H1 (cell line): Measurements from ENCODE around the gene OCLN. TPM values are rescaled to one million over a fixed set of nuclear protein-coding genes. Genes with fewer than 3 reads are reported as not detected.

Experiments
- CTCF ChIA-PET: fragments of 300-600 bp; sonication (Branson Sonifier 250); formaldehyde crosslinking; loops from one replicate; lab custom pipeline; 2021; ENCODE audit not compliant: partially characterized antibody; lab: Charles Lee
- POLR2A ChIA-PET: fragments of 300-600 bp; sonication (Branson Sonifier 250); formaldehyde crosslinking; loops from one replicate; lab custom pipeline; 2021; ENCODE audit warnings: inconsistent platforms; ENCODE audit not compliant: partially characterized antibody; lab: Charles Lee
- DNase-seq, 2 experiments: peaks; one replicate each; pipeline versions ENCODE4 v3.0.0 to v3.0.0-alpha.2; 2010 to 2022; ENCODE audit warnings: low spot score in 2 of 2, low read depth in 1 of 2, mixed read lengths in 1 of 2
- FAIRE-seq: peaks from 2 replicates; lab custom pipeline; 2011; peaks lifted over from hg19 to GRCh38; lab: Jason Lieb, UNC
- H2AFZ ChIP-seq: 2 replicates; pipeline ENCODE4 v1.8.1; 2012; ENCODE audit warnings: low read length, inconsistent platforms
- H2AK5ac ChIP-seq: 2 replicates; pipeline ENCODE4 v1.6.1; 2013; ENCODE audit warnings: low read depth, low read length
- H2BK120ac ChIP-seq: replicated peaks from 2 replicates; pipeline ENCODE3; 2013; ENCODE audit warnings: low read depth, low read length, inconsistent platforms
- H2BK12ac ChIP-seq: 2 replicates; pipeline ENCODE4 v1.6.1; 2013; ENCODE audit warnings: low read depth, low read length
- H2BK15ac ChIP-seq: 2 replicates; pipeline ENCODE4 v1.6.1; 2013; ENCODE audit warnings: low read length
- H2BK20ac ChIP-seq: 2 replicates; pipeline ENCODE4 v1.6.1; 2013; ENCODE audit warnings: low read length
- H2BK5ac ChIP-seq: 2 replicates; pipeline ENCODE4 v1.6.1; 2013; ENCODE audit warnings: low read depth, low read length
- H3K14ac ChIP-seq: 2 replicates; pipeline ENCODE4 v1.6.1; 2013; ENCODE audit warnings: inconsistent platforms; ENCODE audit not compliant: insufficient read length
- H3K18ac ChIP-seq: 2 replicates; pipeline ENCODE4 v1.6.1; 2013; ENCODE audit warnings: low read length; ENCODE audit errors: extremely low read depth
- H3K23ac ChIP-seq: 2 replicates; pipeline ENCODE4 v1.6.1; 2013; ENCODE audit warnings: inconsistent platforms; ENCODE audit not compliant: insufficient read length
- H3K23me2 ChIP-seq: 2 replicates; pipeline ENCODE4 v1.6.1; 2013; ENCODE audit warnings: low read depth, low read length
- H3K27ac ChIP-seq: 2 replicates; pipeline ENCODE4 v1.6.1; 2011; ENCODE audit warnings: low read depth, low read length, inconsistent platforms
- H3K27me3 ChIP-seq, 4 experiments: replicated peaks in 1 of 4; 1 replicate in 1 of 4; 2 replicates in 3 of 4; pipeline versions ENCODE4 v1.6.1 to v1.8.1; 2011 to 2013; ENCODE audit warnings: low read length in 3 of 4, mild to moderate bottlenecking in 3 of 4, inconsistent platforms in 2 of 4, mixed read lengths in 2 of 4, moderate library complexity in 1 of 4; ENCODE audit not compliant: control insufficient read depth in 3 of 4, insufficient read depth in 3 of 4; ENCODE audit errors: extremely low read depth in 1 of 4
- H3K36me3 ChIP-seq, 4 experiments: 2 replicates each; pipeline versions ENCODE4 v1.6.1 to v1.8.1; 2011 to 2013; ENCODE audit warnings: mild to moderate bottlenecking in 4 of 4, low read length in 3 of 4, moderate library complexity in 2 of 4, control low read depth in 1 of 4, inconsistent platforms in 1 of 4; ENCODE audit not compliant: insufficient read depth in 4 of 4, control insufficient read depth in 2 of 4
- H3K4ac ChIP-seq: replicated peaks from 2 replicates; pipeline ENCODE3; 2013; ENCODE audit warnings: low read length, low read depth, mixed read lengths, inconsistent platforms; ENCODE audit not compliant: insufficient read length
- H3K4me1 ChIP-seq, 4 experiments: replicated peaks in 1 of 4; 1 replicate in 1 of 4; 2 replicates in 3 of 4; pipeline versions ENCODE4 v1.6.1 to v1.8.1; 2011 to 2013; ENCODE audit warnings: low read length in 3 of 4, inconsistent platforms in 2 of 4, mixed read lengths in 1 of 4; ENCODE audit not compliant: insufficient read depth in 4 of 4, control insufficient read depth in 3 of 4
- H3K4me2 ChIP-seq, 2 experiments: 2 replicates each; pipeline versions ENCODE4 v1.6.1 to v1.8.1; 2011 to 2013; ENCODE audit warnings: low read depth in 2 of 2, low read length in 2 of 2, control low read depth in 1 of 2, inconsistent platforms in 1 of 2, mild to moderate bottlenecking in 1 of 2; ENCODE audit not compliant: insufficient read depth in 1 of 2
- H3K4me3 ChIP-seq, 4 experiments: fragments of 200-600, 300-600 bp in 1 of 4; sonication (generic), shearing (Covaris generic), sonication (Bioruptor Twin) in 1 of 4; 2 replicates each; pipeline versions ENCODE4 v1.5.1 to v1.8.1; 2011 to 2016; ENCODE audit warnings: low read length in 4 of 4, low read depth in 3 of 4, control low read depth in 2 of 4, inconsistent platforms in 2 of 4, mild to moderate bottlenecking in 2 of 4, mixed read lengths in 1 of 4, moderate library complexity in 1 of 4; ENCODE audit not compliant: insufficient read depth in 2 of 4; ENCODE audit errors: extremely low read depth in 1 of 4
- H3K56ac ChIP-seq: replicated peaks from 2 replicates; pipeline ENCODE3; 2013; ENCODE audit warnings: low read depth, mild to moderate bottlenecking, mixed read lengths, low read length, inconsistent platforms; ENCODE audit not compliant: insufficient read length
- H3K79me1 ChIP-seq: 2 replicates; pipeline ENCODE4 v1.6.1; 2013; ENCODE audit warnings: low read depth, low read length, control low read depth
- H3K79me2 ChIP-seq, 2 experiments: 2 replicates each; pipeline versions ENCODE4 v1.6.1 to v1.8.1; 2012 to 2013; ENCODE audit warnings: low read length in 2 of 2, mild to moderate bottlenecking in 2 of 2, inconsistent platforms in 1 of 2; ENCODE audit not compliant: insufficient read depth in 2 of 2, control insufficient read depth in 1 of 2
- H3K9ac ChIP-seq, 4 experiments: replicated peaks in 1 of 4; 1 replicate in 1 of 4; 2 replicates in 3 of 4; pipeline versions ENCODE4 v1.6.1 to v1.8.1; 2011 to 2013; ENCODE audit warnings: low read depth in 3 of 4, low read length in 3 of 4, control low read depth in 2 of 4, mild to moderate bottlenecking in 2 of 4, moderate library complexity in 2 of 4, inconsistent platforms in 1 of 4; ENCODE audit errors: extremely low read depth in 1 of 4
- H3K9me3 ChIP-seq, 2 experiments: 2 replicates each; pipeline versions ENCODE4 v1.6.1 to v1.8.1; 2012 to 2013; ENCODE audit warnings: mild to moderate bottlenecking in 2 of 2, moderate library complexity in 2 of 2, control low read depth in 1 of 2, inconsistent platforms in 1 of 2, low read depth in 1 of 2, low read length in 1 of 2, mixed read lengths in 1 of 2; ENCODE audit not compliant: insufficient read depth in 2 of 2
- H4K20me1 ChIP-seq, 2 experiments: replicated peaks in 1 of 2; 2 replicates each; pipeline versions ENCODE3 to v1.8.1; 2011 to 2013; ENCODE audit warnings: inconsistent platforms in 2 of 2, low read length in 2 of 2, mild to moderate bottlenecking in 1 of 2; ENCODE audit not compliant: insufficient read depth in 2 of 2, control insufficient read depth in 1 of 2
- H4K5ac ChIP-seq: 2 replicates; pipeline ENCODE4 v1.6.1; 2013; ENCODE audit warnings: low read length, low read depth, mixed read lengths, inconsistent platforms; ENCODE audit not compliant: insufficient read length
- H4K8ac ChIP-seq: 2 replicates; pipeline ENCODE4 v1.8.0; 2013; ENCODE audit warnings: mild to moderate bottlenecking, moderate library complexity, low read length, inconsistent platforms; ENCODE audit not compliant: insufficient read depth; ENCODE audit errors: extremely low read depth
- H4K91ac ChIP-seq: replicated peaks from 2 replicates; pipeline ENCODE3; 2013; ENCODE audit warnings: low read length, mixed read lengths, inconsistent platforms; ENCODE audit not compliant: insufficient read length
- ATF2 ChIP-seq: IDR thresholded peaks from 2 replicates; pipeline ENCODE4 v1.6.1; 2012; ENCODE audit warnings: low read length, inconsistent platforms
- BCL11A ChIP-seq, 2 experiments: IDR thresholded peaks; one replicate each; pipeline ENCODE4 v1.6.1; 2011; ENCODE audit warnings: low read depth in 2 of 2, low read length in 2 of 2, mild to moderate bottlenecking in 2 of 2
- HDAC6 ChIP-seq: IDR thresholded peaks from one replicate; pipeline ENCODE4 v1.7.1; 2012; ENCODE audit warnings: low read depth, mild to moderate bottlenecking, inconsistent platforms, low read length, moderate library complexity
- MAX ChIP-seq: IDR thresholded peaks from 2 replicates; pipeline ENCODE4 v1.6.1; 2012; ENCODE audit warnings: inconsistent platforms
- SIX5 ChIP-seq: IDR thresholded peaks from 2 replicates; pipeline ENCODE4 v1.6.1; 2011; ENCODE audit warnings: mild to moderate bottlenecking, low read depth, low read length
- SUZ12 ChIP-seq: fragments of 200-600 bp; sonication (generic); IDR thresholded peaks from 2 replicates; pipeline ENCODE4 v1.6.1; 2012; ENCODE audit warnings: mild to moderate bottlenecking, inconsistent platforms, low read length, moderate library complexity, mixed read lengths
- TBP ChIP-seq: IDR thresholded peaks from 2 replicates; pipeline ENCODE4 v1.6.1; 2011; ENCODE audit warnings: low read depth, low read length, improper control_type of control experiment
- WGBS, 2 experiments: shearing (Covaris generic) in 1 of 2; methylation state at CpG; one replicate each; pipeline versions ENCODE4 v1.1.6 to v1.1.7; 2013 to 2015; ENCODE audit warnings: low lambda C conversion rate in 2 of 2, mixed read lengths in 2 of 2, inconsistent platforms in 1 of 2, low coverage in 1 of 2, missing lambda C conversion rate in 1 of 2; ENCODE audit not compliant: insufficient replicate concordance in 2 of 2, insufficient coverage in 1 of 2, insufficient read length in 1 of 2; ENCODE audit errors: extremely low coverage in 1 of 2, missing lambda C conversion rate in 1 of 2; 5-methylcytosine and 5-hydroxymethylcytosine counted together
- polyA plus RNA-seq, 7 experiments: library from polyadenylated mRNA; depleted of rRNA in 3 of 7; stranded (reverse) in 5 of 7; unstranded in 2 of 7; fragments of >200 nt in 5 of 7; fragments of 200-250 nt in 2 of 7; gene quantifications; 1 replicate in 5 of 7; 2 replicates in 1 of 7; 4 replicates in 1 of 7; pipeline versions ENCODE4 v1.2.1 to v1.2.3, GENCODE V29; 2011 to 2013; ENCODE audit warnings: missing spikeins in 2 of 7, mixed read lengths in 2 of 7
- total RNA-seq: library from RNA; stranded (reverse); fragmentation: NEBNext Ultra II Directional; extraction: Animal tissue kit (Norgen Biotek cat#: 25700); gene quantifications from 2 replicates; pipeline ENCODE4 v1.2.1, GENCODE V29; 2021
- TF ChIP-seq, protein P1 (sequence below), 3 experiments: IDR thresholded peaks; 1 replicate in 2 of 3; 2 replicates in 1 of 3; pipeline versions ENCODE4 v1.5.1 to v1.6.1; 2011; ENCODE audit warnings: low read length in 3 of 3, mild to moderate bottlenecking in 3 of 3, inconsistent platforms in 2 of 3, low read depth in 1 of 3, moderate library complexity in 1 of 3; ENCODE audit not compliant: insufficient read depth in 1 of 3; ENCODE audit errors: control extremely low read depth in 1 of 3

Gene OCLN
- total and polyA plus RNA-seq, 2 of the 8 experiments (the other 6 are each of a cell fraction or from before 2014, with no cell fraction given) = 27.9 to 85.5 TPM

DNA sequence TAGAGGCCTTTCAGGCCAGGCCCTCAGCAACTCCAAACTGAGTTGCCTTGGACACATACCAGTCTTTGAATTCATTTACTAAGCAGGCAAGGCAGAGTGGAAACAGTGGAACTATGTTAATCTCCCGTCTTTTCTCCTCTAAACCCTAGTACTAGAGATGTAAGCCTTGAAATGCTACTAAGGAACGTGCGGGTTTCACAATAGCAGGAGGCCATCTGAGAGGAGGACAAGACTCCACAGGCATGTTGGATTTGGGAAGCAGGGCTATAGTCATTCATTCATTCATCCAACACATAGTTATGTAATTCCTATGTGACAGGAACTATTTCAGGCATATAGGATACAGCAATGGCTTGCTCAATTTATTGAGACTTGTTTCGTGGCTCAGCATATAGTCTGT lies 3.3 kb upstream of the OCLN start:
- Histone ChIP-seq H3K4me3 (no peak overlapping the region), H3K27ac (no peak overlapping the region), H4K5ac (no peak overlapping the region), H2BK5ac (no peak overlapping the region), H3K4me1 (peaks cover 0 to 5% (median 0%) of the 10 kb centered on the region in 4 experiments; a peak in 3 of 7 replicates), H3K23me2 (peaks cover 2% of the 10 kb centered on the region; the same call in 1 of the 2 replicates), H2BK120ac (no peak overlapping the region), H3K4ac (no peak overlapping the region), H2BK20ac (no peak overlapping the region), H3K27me3 (no peaks in the 10 kb centered on the region), H3K18ac (no peak overlapping the region), H3K4me2 (no peak overlapping the region), H3K56ac (no peak overlapping the region), H3K14ac (no peak overlapping the region), H4K8ac (no peak overlapping the region), H2AFZ (no peak overlapping the region), H3K79me1 (no peaks in the 10 kb centered on the region), H4K20me1 (no peaks in the 10 kb centered on the region), H3K9me3 (no peaks in the 10 kb centered on the region), H3K79me2 (peaks cover 0 to 6% of the 10 kb centered on the region in 2 experiments; a peak in 2 of 4 replicates), H2AK5ac (no peak overlapping the region), H3K9ac (no peak overlapping the region), H2BK15ac (no peak overlapping the region), H4K91ac (no peak overlapping the region), H3K36me3 (no peaks in the 10 kb centered on the region), H3K23ac (no peak overlapping the region), H2BK12ac (no peak overlapping the region)
- FAIRE-seq (no peak), DNase-seq (no peak)
- WGBS, 2 experiments = 89% methylated on average over 4 of the region's 4 CpGs; no CpG with 5 or more reads in 1 of the 2 experiments
- ChIA-PET POLR2A (no interaction called here), CTCF (no interaction called here)
- TF ChIP-seq ATF2 (no peak), SUZ12 (no peak), MAX (no peak), HDAC6 (no peak), TBP (no peak), SIX5 (no peak), BCL11A (IDR thresholded peaks at IDR 0.05; ENCODE audit: low read depth in 2 of 2, low read length in 2 of 2) (no peak)
- TF ChIP-seq, protein P1, sequence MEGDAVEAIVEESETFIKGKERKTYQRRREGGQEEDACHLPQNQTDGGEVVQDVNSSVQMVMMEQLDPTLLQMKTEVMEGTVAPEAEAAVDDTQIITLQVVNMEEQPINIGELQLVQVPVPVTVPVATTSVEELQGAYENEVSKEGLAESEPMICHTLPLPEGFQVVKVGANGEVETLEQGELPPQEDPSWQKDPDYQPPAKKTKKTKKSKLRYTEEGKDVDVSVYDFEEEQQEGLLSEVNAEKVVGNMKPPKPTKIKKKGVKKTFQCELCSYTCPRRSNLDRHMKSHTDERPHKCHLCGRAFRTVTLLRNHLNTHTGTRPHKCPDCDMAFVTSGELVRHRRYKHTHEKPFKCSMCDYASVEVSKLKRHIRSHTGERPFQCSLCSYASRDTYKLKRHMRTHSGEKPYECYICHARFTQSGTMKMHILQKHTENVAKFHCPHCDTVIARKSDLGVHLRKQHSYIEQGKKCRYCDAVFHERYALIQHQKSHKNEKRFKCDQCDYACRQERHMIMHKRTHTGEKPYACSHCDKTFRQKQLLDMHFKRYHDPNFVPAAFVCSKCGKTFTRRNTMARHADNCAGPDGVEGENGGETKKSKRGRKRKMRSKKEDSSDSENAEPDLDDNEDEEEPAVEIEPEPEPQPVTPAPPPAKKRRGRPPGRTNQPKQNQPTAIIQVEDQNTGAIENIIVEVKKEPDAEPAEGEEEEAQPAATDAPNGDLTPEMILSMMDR (IDR thresholded peaks at IDR 0.05; ENCODE audit: control extremely low read depth in 1 of 3, insufficient read depth in 1 of 3, low read depth in 1 of 3, low read length in 3 of 3) = no peak
